ENCODE data around the gene TNS4.
"Not testable (repeated sequence)": the region's sequence is repeated elsewhere in the genome, so short reads cannot be mapped to it uniquely, and the experiment has no call there.

Gene TNS4

GRCh38 chr17:40501499-40501911 is at the start of gene TNS4:
Gene TNS4, minus strand, starts transcription at chr17:40501623. Its CDS starts 5,198 bp downstream, at chr17:40496425.
- Histone ChIP-seq H3K36me3 (replicated peaks) (no peaks in the 10 kb centered on the region), H3K27me3 (ENCODE audit: low read depth) (no peaks in the 10 kb centered on the region), H3K4me1 (peaks cover 23% of the 10 kb centered on the region), H3K4me3 (no peak within 1 kb of the TSS), H3K9me3 (no peaks in the 10 kb centered on the region)
- DNase-seq (ENCODE audit: low spot score in 2 of 2) = no peak
- in situ Hi-C loops (cut with MboI; ENCODE audit: low sequenced_read_pairs) = no loop called here

GRCh38 chr17:40550608-40551007 is 49.2 kb upstream of the TNS4 start:
- no peaks in the 10 kb centered on the region for H3K27me3 ChIP-seq (ENCODE audit: low read depth)
- no peak overlapping the region for H3K4me3 ChIP-seq
- H3K36me3 ChIP-seq (replicated peaks) = no peaks in the 10 kb centered on the region
- H3K4me1 ChIP-seq = no peaks in the 10 kb centered on the region
- no peak for DNase-seq (ENCODE audit: low spot score in 2 of 2)
- no peaks in the 10 kb centered on the region for H3K9me3 ChIP-seq
- in situ Hi-C loops (cut with MboI; ENCODE audit: low sequenced_read_pairs) = no loop called here

- no peaks in the 10 kb centered on the region for H3K36me3 ChIP-seq (replicated peaks)
- in situ Hi-C loops (cut with MboI; ENCODE audit: low sequenced_read_pairs) = no loop called here
- no peaks in the 10 kb centered on the region for H3K9me3 ChIP-seq
- H3K4me1 ChIP-seq = no peaks in the 10 kb centered on the region
- DNase-seq (ENCODE audit: low spot score in 2 of 2) = no peak
- no peak overlapping the region for H3K4me3 ChIP-seq
- H3K27me3 ChIP-seq (ENCODE audit: low read depth) = no peaks in the 10 kb centered on the region
Observed at GRCh38 chr17:40548982-40549685, 47.7 kb upstream of the TNS4 start.

GRCh38 chr17:40548491-40548981 is 47.1 kb upstream of the TNS4 start:
- H3K27me3 ChIP-seq (ENCODE audit: low read depth) = no peaks in the 10 kb centered on the region
- in situ Hi-C loops (cut with MboI; ENCODE audit: low sequenced_read_pairs) = no loop called here
- H3K36me3 ChIP-seq (replicated peaks) = no peaks in the 10 kb centered on the region
- H3K4me3 ChIP-seq = no peak overlapping the region
- no peak for DNase-seq (ENCODE audit: low spot score in 2 of 2)
- H3K9me3 ChIP-seq = no peaks in the 10 kb centered on the region
- no peaks in the 10 kb centered on the region for H3K4me1 ChIP-seq

- H3K36me3 ChIP-seq (replicated peaks) = no peaks in the 10 kb centered on the region
- H3K27me3 ChIP-seq (ENCODE audit: low read depth) = no peaks in the 10 kb centered on the region
- DNase-seq (ENCODE audit: low spot score in 2 of 2) = no peak
- in situ Hi-C loops (cut with MboI; ENCODE audit: low sequenced_read_pairs) = no loop called here
- H3K9me3 ChIP-seq = no peaks in the 10 kb centered on the region
- H3K4me3 ChIP-seq = no peak overlapping the region
- no peaks in the 10 kb centered on the region for H3K4me1 ChIP-seq
Observed at GRCh38 chr17:40547785-40548478, 46.5 kb upstream of the TNS4 start.

GRCh38 chr17:40547079-40547784 is 45.8 kb upstream of the TNS4 start:
- Histone ChIP-seq H3K4me1 (no peaks in the 10 kb centered on the region), H3K27me3 (ENCODE audit: low read depth) (no peaks in the 10 kb centered on the region), H3K4me3 (no peak overlapping the region), H3K36me3 (replicated peaks) (no peaks in the 10 kb centered on the region), H3K9me3 (no peaks in the 10 kb centered on the region)
- in situ Hi-C loops (cut with MboI; ENCODE audit: low sequenced_read_pairs) = no loop called here
- peak in 1 of 2 experiments; percentile 34 for DNase-seq (ENCODE audit: low spot score in 2 of 2)

GRCh38 chr17:40546497-40546896 is 45.1 kb upstream of the TNS4 start:
- H3K4me1 ChIP-seq; H3K36me3 ChIP-seq (replicated peaks); H3K4me3 ChIP-seq; H3K27me3 ChIP-seq (ENCODE audit: low read depth); DNase-seq (ENCODE audit: low spot score in 2 of 2); in situ Hi-C loops (cut with MboI; ENCODE audit: low sequenced_read_pairs); H3K9me3 ChIP-seq: not testable (repeated sequence)

- no peaks in the 10 kb centered on the region for H3K4me1 ChIP-seq
- H3K36me3 ChIP-seq (replicated peaks) = no peaks in the 10 kb centered on the region
- in situ Hi-C loops (cut with MboI; ENCODE audit: low sequenced_read_pairs) = no loop called here
- H3K4me3 ChIP-seq = no peak overlapping the region
- no peaks in the 10 kb centered on the region for H3K9me3 ChIP-seq
- no peak for DNase-seq (ENCODE audit: low spot score in 2 of 2)
- H3K27me3 ChIP-seq (ENCODE audit: low read depth) = no peaks in the 10 kb centered on the region
Observed at GRCh38 chr17:40545660-40546059, 44.2 kb upstream of the TNS4 start.

GRCh38 chr17:40542558-40543411 is 41.4 kb upstream of the TNS4 start:
- no peaks in the 10 kb centered on the region for H3K4me1 ChIP-seq
- H3K9me3 ChIP-seq = no peaks in the 10 kb centered on the region
- no peaks in the 10 kb centered on the region for H3K27me3 ChIP-seq (ENCODE audit: low read depth)
- H3K36me3 ChIP-seq (replicated peaks) = no peaks in the 10 kb centered on the region
- no peak for DNase-seq (ENCODE audit: low spot score in 2 of 2)
- in situ Hi-C loops (cut with MboI; ENCODE audit: low sequenced_read_pairs) = no loop called here
- no peak overlapping the region for H3K4me3 ChIP-seq

GRCh38 chr17:40541873-40542557 is 40.6 kb upstream of the TNS4 start:
- in situ Hi-C loops (cut with MboI; ENCODE audit: low sequenced_read_pairs) = no loop called here
- no peaks in the 10 kb centered on the region for H3K36me3 ChIP-seq (replicated peaks)
- H3K4me3 ChIP-seq = no peak overlapping the region
- no peaks in the 10 kb centered on the region for H3K27me3 ChIP-seq (ENCODE audit: low read depth)
- H3K4me1 ChIP-seq = no peaks in the 10 kb centered on the region
- H3K9me3 ChIP-seq = no peaks in the 10 kb centered on the region
- no peak for DNase-seq (ENCODE audit: low spot score in 2 of 2)

GRCh38 chr17:40541060-40541872 is 39.8 kb upstream of the TNS4 start:
- DNase-seq (ENCODE audit: low spot score in 2 of 2) = no peak
- Histone ChIP-seq H3K4me3 (no peak overlapping the region), H3K27me3 (ENCODE audit: low read depth) (no peaks in the 10 kb centered on the region), H3K9me3 (no peaks in the 10 kb centered on the region), H3K36me3 (replicated peaks) (no peaks in the 10 kb centered on the region), H3K4me1 (no peaks in the 10 kb centered on the region)
- in situ Hi-C loops (cut with MboI; ENCODE audit: low sequenced_read_pairs) = no loop called here

GRCh38 chr17:40540448-40540847 is 39.0 kb upstream of the TNS4 start:
- no peaks in the 10 kb centered on the region for H3K27me3 ChIP-seq (ENCODE audit: low read depth)
- no peaks in the 10 kb centered on the region for H3K4me1 ChIP-seq
- H3K36me3 ChIP-seq (replicated peaks) = no peaks in the 10 kb centered on the region
- no peaks in the 10 kb centered on the region for H3K9me3 ChIP-seq
- in situ Hi-C loops (cut with MboI; ENCODE audit: low sequenced_read_pairs) = no loop called here
- H3K4me3 ChIP-seq = no peak overlapping the region
- DNase-seq (ENCODE audit: low spot score in 2 of 2) = no peak
